ENCODE data around the gene PTPRF.

PTPRF gene

DNA sequence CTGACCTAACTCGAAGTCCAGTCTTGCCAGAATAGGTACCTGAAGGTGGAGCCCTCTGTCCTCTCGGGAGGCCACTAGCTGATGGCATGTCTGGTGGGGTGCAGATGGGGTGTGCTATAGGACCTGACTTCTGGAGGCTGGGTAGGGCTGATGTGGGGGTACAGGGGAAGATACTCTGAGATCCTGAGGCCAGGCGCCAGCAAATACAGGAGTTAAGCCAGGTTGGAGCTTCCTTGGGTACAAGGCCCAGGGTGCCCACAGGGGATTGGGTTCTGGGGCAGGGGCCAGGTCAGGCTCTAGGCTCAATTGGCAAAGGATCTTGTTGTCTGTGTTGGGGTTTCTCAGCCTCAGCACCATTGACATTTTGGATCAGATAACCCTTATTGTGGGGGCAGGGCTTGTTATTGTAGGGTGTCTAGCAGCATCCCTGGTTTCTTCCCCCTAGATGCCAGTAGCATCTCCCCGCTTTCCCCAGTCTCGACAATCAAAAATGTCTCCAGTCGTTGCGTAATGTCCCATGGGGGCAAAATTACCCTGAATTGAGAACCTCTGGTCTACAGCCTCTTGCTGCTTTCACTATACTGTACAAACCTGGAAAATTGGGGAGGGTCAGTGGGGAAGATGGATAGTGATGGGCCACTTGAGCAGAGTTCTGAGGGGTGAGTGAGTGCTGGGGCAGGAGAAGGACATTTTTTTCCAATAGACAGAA lies 9.2 kb downstream of the PTPRF start:
- FAIRE-seq (no peak), DNase-seq (ENCODE audit: insufficient read length) (no peak)
- TF ChIP-seq POLR2AphosphoS5 (IDR thresholded peaks at IDR 0.05; ENCODE audit: low read depth, low read length): no peak
- no peak for TF ChIP-seq TAF1 (IDR thresholded peaks at IDR 0.05; ENCODE audit: borderline replicate concordance, low read depth, low read length)
- no peak for TF ChIP-seq POLR2A (IDR thresholded peaks at IDR 0.05; ENCODE audit: low read depth, low read length)

DNA sequence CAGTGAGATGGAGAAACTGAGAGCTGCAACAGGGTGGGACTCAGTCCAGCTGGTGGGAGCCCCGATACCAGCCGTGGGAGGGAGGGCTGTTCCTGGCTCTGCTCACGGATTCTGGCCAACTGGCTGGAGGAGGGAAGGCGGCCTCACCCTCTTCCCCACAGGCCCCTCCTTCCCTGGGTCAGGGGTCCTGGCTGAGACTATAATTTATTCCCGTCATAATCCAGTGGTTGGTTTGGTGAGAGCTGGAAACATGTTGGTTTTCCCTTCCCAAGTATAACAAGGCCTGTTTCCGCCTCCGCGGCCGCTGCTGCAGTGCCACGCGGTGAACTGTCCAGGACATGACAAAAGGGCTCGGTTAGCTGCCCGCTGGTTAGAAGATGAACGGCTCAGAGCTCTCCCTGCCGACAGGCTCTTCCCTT lies 10.0 kb downstream of the PTPRF start:
- DNase-seq (ENCODE audit: insufficient read length): no peak
- TF ChIP-seq TAF1 (IDR thresholded peaks at IDR 0.05; ENCODE audit: borderline replicate concordance, low read depth, low read length) (no peak), POLR2AphosphoS5 (IDR thresholded peaks at IDR 0.05; ENCODE audit: low read depth, low read length) (no peak), POLR2A (IDR thresholded peaks at IDR 0.05; ENCODE audit: low read depth, low read length) (no peak)
- FAIRE-seq: no peak

DNA sequence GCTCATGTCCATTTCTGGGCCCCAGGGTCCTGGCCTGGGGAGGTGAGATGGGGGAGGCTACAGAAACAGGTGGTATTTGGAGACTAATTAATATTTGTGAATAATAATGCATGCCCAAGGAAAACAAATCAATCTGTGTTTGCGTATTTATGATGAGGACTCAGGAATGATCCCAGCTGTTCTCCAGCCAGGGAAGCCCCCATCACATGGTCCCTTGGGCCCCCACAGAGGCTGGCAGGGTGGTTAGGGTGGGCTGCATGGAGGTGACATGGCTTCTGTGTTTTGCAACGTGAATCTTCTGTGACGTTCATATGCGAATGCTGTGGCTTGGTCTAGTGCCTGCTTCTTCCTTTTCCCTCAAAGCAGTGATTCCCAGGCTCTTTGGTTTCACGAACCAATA lies 10.5 kb downstream of the PTPRF start:
- TF ChIP-seq TAF1 (IDR thresholded peaks at IDR 0.05; ENCODE audit: borderline replicate concordance, low read depth, low read length) (no peak), POLR2A (IDR thresholded peaks at IDR 0.05; ENCODE audit: low read depth, low read length) (no peak), POLR2AphosphoS5 (IDR thresholded peaks at IDR 0.05; ENCODE audit: low read depth, low read length) (no peak)
- FAIRE-seq (no peak), DNase-seq (ENCODE audit: insufficient read length) (no peak)

DNA sequence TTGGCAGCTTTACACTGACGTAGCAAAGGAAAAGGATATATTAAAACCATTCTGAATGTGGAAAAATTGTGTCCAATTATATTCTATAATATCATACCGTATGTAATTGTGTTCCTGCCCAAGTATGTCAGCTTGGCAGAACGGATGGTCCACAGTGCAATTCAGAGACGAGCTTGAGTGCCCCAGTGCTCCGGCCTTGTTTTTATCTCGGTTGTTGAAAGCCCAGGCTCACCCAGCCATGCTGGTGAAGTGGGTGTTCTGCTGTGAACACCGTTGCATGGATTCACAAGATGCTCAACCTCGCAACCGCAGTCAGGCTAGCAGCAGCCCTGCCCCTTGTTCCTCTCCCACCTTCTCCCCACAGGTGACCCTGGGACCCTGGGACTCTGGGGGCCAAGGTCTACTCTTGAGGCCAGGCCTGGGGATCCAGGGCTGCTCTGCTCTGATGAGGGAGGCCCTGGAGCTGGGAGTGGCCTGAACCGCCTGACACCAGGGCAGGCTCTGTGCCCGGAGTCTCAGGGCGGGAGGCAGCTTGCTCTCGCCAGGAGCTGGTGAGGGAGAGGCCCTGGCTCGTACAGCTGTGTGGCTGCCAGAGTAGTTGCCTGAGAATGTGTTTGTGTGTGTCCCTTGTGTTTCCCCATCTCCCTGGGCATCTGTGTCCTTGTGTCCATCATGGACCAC lies 11.2 kb downstream of the PTPRF start:
- DNase-seq (ENCODE audit: insufficient read length): no peak
- no peak for FAIRE-seq
- TF ChIP-seq POLR2AphosphoS5 (IDR thresholded peaks at IDR 0.05; ENCODE audit: low read depth, low read length) (no peak), TAF1 (IDR thresholded peaks at IDR 0.05; ENCODE audit: borderline replicate concordance, low read depth, low read length) (no peak), POLR2A (IDR thresholded peaks at IDR 0.05; ENCODE audit: low read depth, low read length) (no peak)

DNA sequence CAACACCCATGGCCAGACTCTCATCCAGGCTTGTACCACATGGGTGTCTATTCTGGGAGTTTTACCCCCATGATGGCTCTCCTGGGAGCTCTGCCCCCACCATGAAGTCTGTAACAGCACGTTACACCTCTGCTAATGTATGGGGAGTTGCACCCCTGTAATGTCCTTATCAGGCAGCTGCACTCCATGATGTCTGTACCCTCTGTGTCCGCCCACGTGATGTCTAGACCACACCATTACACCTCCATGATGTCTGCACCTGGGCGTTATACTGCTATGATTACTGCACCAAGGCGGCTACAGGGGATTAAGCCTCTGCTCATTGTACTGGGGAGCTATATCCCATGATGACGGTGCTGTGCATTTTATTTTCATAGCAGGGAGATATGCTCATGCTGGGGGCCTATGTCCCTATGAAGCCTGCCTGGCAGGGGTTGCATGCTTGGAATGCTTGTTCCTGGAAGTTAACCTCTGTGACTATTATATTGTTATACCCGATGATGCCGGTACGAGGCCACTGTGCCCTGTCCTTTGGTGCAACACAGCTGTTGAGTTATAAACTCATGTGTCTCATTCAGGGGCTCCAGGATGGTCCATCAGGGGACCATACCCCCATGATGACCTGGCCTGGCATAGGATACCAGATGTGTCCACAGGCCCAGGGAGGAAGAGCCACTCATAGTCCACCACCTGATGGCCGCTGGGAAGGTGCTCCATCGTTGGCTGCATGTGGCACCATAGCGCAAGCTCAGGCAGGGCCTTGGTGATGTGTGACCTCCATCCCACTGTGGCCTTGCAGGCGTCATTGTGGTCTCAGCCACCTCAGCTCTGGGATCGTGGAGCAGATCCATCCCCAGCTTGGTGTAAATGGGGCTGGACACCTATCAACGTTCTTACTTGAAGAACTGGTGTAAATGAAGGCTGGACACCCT lies 12.1 kb downstream of the PTPRF start:
- no peak for DNase-seq (ENCODE audit: insufficient read length)
- TF ChIP-seq TAF1 (IDR thresholded peaks at IDR 0.05; ENCODE audit: borderline replicate concordance, low read depth, low read length): no peak
- no peak for TF ChIP-seq POLR2A (IDR thresholded peaks at IDR 0.05; ENCODE audit: low read depth, low read length)
- no peak for TF ChIP-seq POLR2AphosphoS5 (IDR thresholded peaks at IDR 0.05; ENCODE audit: low read depth, low read length)
- FAIRE-seq: no peak

DNA sequence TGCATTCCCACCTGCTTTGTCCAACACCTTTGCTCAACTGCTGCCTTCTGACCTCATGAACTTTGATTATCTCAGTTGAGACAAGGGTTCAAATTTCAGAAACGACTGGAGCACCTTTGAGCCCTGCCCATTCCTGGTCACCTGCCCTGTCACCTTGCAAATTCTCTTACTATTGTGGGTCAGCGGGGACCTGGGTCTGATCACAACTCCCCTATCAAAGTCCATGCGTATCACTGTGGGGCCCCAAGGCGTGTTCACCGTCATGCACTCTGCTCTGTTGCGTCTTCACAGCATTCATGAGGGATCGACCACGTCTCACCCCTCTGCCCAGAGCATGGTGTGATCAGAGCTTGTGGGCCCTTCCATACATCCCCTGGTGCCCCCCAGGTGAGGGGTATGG lies 12.9 kb downstream of the PTPRF start:
- DNase-seq (ENCODE audit: insufficient read length) (no peak), FAIRE-seq (no peak)
- TF ChIP-seq POLR2AphosphoS5 (IDR thresholded peaks at IDR 0.05; ENCODE audit: low read depth, low read length): no peak
- TF ChIP-seq TAF1 (IDR thresholded peaks at IDR 0.05; ENCODE audit: borderline replicate concordance, low read depth, low read length): no peak
- TF ChIP-seq POLR2A (IDR thresholded peaks at IDR 0.05; ENCODE audit: low read depth, low read length): no peak

DNA sequence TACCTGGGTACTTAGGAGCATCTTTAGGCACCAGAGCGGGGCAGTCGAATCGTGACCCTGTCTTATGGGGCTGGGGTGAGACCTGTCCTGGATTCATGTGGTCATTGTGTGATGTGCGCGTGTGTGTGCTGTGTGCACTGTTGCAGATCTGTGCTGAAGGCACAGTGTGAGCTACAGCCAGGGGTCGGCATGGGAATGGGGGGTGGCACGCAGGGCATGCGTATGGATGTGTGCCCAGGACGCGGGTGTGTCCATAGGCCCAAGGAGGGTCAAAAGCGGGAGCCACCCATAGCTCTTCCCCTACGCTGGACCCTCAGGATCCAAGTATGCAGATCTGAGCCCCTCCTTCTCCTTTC lies 14.6 kb downstream of the PTPRF start:
- DNase-seq (ENCODE audit: insufficient read length) (no peak), FAIRE-seq (no peak)
- no peak for TF ChIP-seq POLR2AphosphoS5 (IDR thresholded peaks at IDR 0.05; ENCODE audit: low read depth, low read length)
- no peak for TF ChIP-seq TAF1 (IDR thresholded peaks at IDR 0.05; ENCODE audit: borderline replicate concordance, low read depth, low read length)
- TF ChIP-seq POLR2A (IDR thresholded peaks at IDR 0.05; ENCODE audit: low read depth, low read length): no peak

DNA sequence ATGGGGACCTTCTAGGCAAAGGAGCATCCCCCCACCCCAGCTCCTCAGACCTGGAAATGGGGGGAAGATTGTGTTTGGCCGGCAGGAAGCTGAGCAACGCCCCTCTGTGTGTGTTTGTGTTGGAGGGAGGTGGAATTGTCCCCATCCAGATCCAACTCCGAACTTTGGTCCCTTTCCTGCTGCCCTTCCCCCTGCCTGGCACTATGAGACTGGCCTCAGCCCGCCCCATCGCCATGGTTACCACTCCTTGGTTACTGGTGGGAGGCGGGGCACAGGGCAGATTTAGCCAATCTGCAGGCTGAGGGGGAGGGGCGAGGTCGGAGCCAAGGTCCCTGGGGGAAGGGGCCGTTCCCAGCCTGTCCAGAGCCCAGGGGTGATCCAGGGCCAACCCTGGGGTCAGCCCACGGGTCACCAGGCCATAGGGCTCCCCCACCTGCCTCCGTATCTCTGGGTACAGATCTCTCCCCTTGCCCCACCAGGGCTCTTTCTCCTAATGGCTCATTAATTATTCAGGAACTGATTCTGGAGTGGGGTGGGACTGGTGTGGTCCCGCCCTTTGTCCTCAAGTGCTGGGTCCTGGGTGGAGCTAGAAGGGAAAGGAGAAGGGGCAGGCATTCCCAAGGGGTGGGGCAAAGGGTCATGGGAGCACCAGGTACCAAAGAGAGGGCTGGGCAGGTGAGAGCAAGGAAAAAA lies 15.2 kb downstream of the PTPRF start:
- DNase-seq (ENCODE audit: insufficient read length): no peak
- TF ChIP-seq POLR2AphosphoS5 (IDR thresholded peaks at IDR 0.05; ENCODE audit: low read depth, low read length): no peak
- no peak for TF ChIP-seq TAF1 (IDR thresholded peaks at IDR 0.05; ENCODE audit: borderline replicate concordance, low read depth, low read length)
- no peak for TF ChIP-seq POLR2A (IDR thresholded peaks at IDR 0.05; ENCODE audit: low read depth, low read length)
- no peak for FAIRE-seq

DNA sequence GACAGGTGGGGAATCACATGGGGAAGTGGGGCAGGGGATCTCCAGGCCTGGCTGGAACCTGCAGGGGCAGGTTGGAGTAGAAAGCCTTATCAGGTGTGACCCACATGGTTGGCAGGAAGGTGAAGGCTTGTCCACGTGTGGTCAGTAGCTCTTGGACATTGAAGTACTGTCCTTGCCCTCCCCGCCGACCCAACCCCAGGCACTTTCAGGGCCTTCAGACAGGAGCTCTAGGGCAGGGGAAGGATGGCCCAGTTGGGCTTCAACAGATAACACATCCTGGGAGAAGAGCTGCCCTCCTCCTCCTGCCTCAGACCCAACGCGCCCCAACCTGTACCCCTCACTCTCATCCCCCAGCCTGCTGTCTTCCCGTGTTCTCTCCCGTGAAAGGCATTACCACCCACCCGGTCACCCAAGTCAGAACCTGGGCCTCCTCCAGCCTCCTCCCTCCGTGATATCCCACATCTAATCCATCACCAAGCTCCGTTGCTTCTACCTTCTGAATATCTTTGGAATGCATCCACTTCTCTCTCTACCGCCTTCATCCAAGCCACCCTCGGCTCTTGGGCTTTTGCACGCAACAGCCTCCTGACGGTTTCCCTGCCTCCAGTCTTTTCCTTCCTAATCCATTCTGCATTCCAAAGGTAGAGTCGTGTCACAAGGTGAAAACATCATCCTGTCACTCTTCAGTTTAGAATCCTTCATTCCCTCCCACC lies 15.9 kb downstream of the PTPRF start:
- TF ChIP-seq POLR2A (IDR thresholded peaks at IDR 0.05; ENCODE audit: low read depth, low read length): no peak
- TF ChIP-seq POLR2AphosphoS5 (IDR thresholded peaks at IDR 0.05; ENCODE audit: low read depth, low read length): no peak
- TF ChIP-seq TAF1 (IDR thresholded peaks at IDR 0.05; ENCODE audit: borderline replicate concordance, low read depth, low read length): no peak
- DNase-seq (ENCODE audit: insufficient read length) (no peak), FAIRE-seq (no peak)

DNA sequence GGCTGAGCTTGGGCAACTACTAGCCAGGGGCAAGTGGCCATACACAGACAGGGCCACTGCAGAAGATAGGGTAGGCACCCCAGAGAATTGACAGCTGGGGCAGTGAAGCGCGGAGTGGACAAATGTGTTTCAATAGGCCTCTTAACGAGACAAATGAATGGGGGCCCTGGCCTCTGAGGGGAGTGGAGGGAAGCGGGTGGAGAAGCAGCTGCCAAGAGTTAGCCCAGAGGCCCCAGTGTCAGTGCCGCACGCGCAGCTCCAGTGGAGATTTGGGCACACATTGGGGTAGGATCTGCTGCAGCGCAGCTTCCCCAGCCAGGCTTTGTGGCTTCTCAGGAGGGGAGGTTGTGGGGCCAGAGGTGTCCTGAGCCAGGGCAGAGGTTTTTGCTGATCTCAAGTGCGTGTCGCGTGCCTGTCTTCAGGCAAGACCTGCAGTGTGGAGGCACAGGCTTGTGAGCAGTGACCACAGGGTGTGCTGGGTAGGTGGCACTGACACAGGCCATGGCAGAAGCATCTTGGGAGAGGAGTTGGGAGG lies 16.9 kb downstream of the PTPRF start:
- no peak for DNase-seq (ENCODE audit: insufficient read length)
- no peak for FAIRE-seq
- TF ChIP-seq POLR2AphosphoS5 (IDR thresholded peaks at IDR 0.05; ENCODE audit: low read depth, low read length): no peak
- TF ChIP-seq POLR2A (IDR thresholded peaks at IDR 0.05; ENCODE audit: low read depth, low read length): no peak
- no peak for TF ChIP-seq TAF1 (IDR thresholded peaks at IDR 0.05; ENCODE audit: borderline replicate concordance, low read depth, low read length)
